Keratinocyte (primary cell): Measurements from ENCODE around the gene ZGRF1. TPM values are rescaled to one million over a fixed set of nuclear protein-coding genes. Genes with fewer than 3 reads are reported as not detected.

ENCODE experiments used
- DNase-seq: peaks from one replicate; pipeline ENCODE4 v3.0.0-alpha.2; 2011; ENCODE audit warnings: low read depth, missing footprints, low spot score
- FAIRE-seq: peaks from 2 replicates; lab custom pipeline; 2011; peaks lifted over from hg19 to GRCh38; lab: Jason Lieb, UNC
- H2AFZ ChIP-seq: 2 replicates; pipeline ENCODE4 v1.6.0; 2012; ENCODE audit warnings: low read length, control low read depth, inconsistent platforms; ENCODE audit not compliant: control insufficient read depth
- H3K27ac ChIP-seq: 2 replicates; pipeline ENCODE4 v1.5.1; 2011; ENCODE audit warnings: low read length; ENCODE audit not compliant: control insufficient read depth, insufficient read depth
- H3K27me3 ChIP-seq: 3 replicates; pipeline ENCODE4 v1.6.0; 2011; ENCODE audit warnings: low read length; ENCODE audit not compliant: control insufficient read depth, insufficient read depth; ENCODE audit errors: extremely low read depth
- H3K36me3 ChIP-seq, 2 experiments: 2 replicates in 1 of 2; 3 replicates in 1 of 2; pipeline ENCODE4 v1.5.1; 2011; ENCODE audit warnings: low read length in 2 of 2, mild to moderate bottlenecking in 1 of 2; ENCODE audit not compliant: control insufficient read depth in 2 of 2, insufficient read depth in 2 of 2; ENCODE audit errors: extremely low read depth in 1 of 2
- H3K4me1 ChIP-seq: 3 replicates; pipeline ENCODE4 v1.5.1; 2011; ENCODE audit warnings: low read length; ENCODE audit not compliant: control insufficient read depth, insufficient read depth; ENCODE audit errors: extremely low read depth
- H3K4me2 ChIP-seq: 3 replicates; pipeline ENCODE4 v1.6.0; 2011; ENCODE audit warnings: low read depth, low read length; ENCODE audit not compliant: control insufficient read depth, insufficient read depth; ENCODE audit errors: extremely low read depth
- H3K4me3 ChIP-seq, 3 experiments: fragments of 200-600 bp in 1 of 3; sonication (generic) in 1 of 3; 2 replicates in 2 of 3; 3 replicates in 1 of 3; pipeline ENCODE4 v1.5.1; 2011 to 2016; ENCODE audit warnings: low read length in 3 of 3, mild to moderate bottlenecking in 3 of 3, control low read depth in 2 of 3, inconsistent platforms in 1 of 3, low read depth in 1 of 3, mixed read lengths in 1 of 3, mixed run types in 1 of 3, moderate library complexity in 1 of 3; ENCODE audit not compliant: control insufficient read depth in 2 of 3, insufficient read depth in 2 of 3; ENCODE audit errors: extremely low read depth in 1 of 3
- H3K79me2 ChIP-seq: 2 replicates; pipeline ENCODE4 v1.6.0; 2012; ENCODE audit warnings: low read length; ENCODE audit not compliant: control insufficient read depth, insufficient read depth
- H3K9ac ChIP-seq: 3 replicates; pipeline ENCODE4 v1.6.0; 2011; ENCODE audit warnings: low read length; ENCODE audit not compliant: control insufficient read depth, insufficient read depth; ENCODE audit errors: extremely low read depth
- H3K9me1 ChIP-seq: 3 replicates; pipeline ENCODE4 v1.6.0; 2011; ENCODE audit warnings: low read length; ENCODE audit not compliant: control insufficient read depth, insufficient read depth; ENCODE audit errors: extremely low read depth
- H3K9me3 ChIP-seq: 2 replicates; pipeline ENCODE4 v1.5.1; 2012; ENCODE audit warnings: low read depth, low read length; ENCODE audit not compliant: control insufficient read depth
- H4K20me1 ChIP-seq: 3 replicates; pipeline ENCODE4 v1.6.0; 2011; ENCODE audit warnings: low read length; ENCODE audit not compliant: control insufficient read depth, insufficient read depth; ENCODE audit errors: extremely low read depth
- EZH2 ChIP-seq: IDR thresholded peaks from one replicate; pipeline ENCODE4 v1.6.1; 2012; ENCODE audit warnings: inconsistent platforms, mild to moderate bottlenecking, low read length, moderate library complexity
- dilution Hi-C: fragments of 300-500 bp; cut with MboI; formaldehyde crosslinking; loops from one replicate; pipeline ENCODE4 v1.7.0; 2020; ENCODE audit warnings: low sequenced_read_pairs; ENCODE audit not compliant: extremely low pct_ligation_motif_present
- polyA plus RNA-seq, 5 experiments: library from polyadenylated mRNA; depleted of rRNA in 3 of 5; stranded (reverse) in 3 of 5; stranded (forward) in 1 of 5; unstranded in 1 of 5; fragments of >200 nt; gene quantifications; 1 replicate in 1 of 5; 2 replicates in 3 of 5; 3 replicates in 1 of 5; pipeline versions ENCODE4 v1.2.1 to v1.2.3, GENCODE V29; 2011 to 2012; ENCODE audit warnings: missing spikeins in 2 of 5, low read depth in 1 of 5, low replicate concordance in 1 of 5
- TF ChIP-seq, protein P1 (sequence below), 3 experiments: IDR thresholded peaks in 1 of 3; conservative IDR thresholded peaks in 1 of 3; optimal IDR thresholded peaks in 1 of 3; 2 replicates in 2 of 3; 3 replicates in 1 of 3; pipeline versions ENCODE3 to v1.5.1; 2011; ENCODE audit warnings: low read length in 3 of 3, mild to moderate bottlenecking in 3 of 3, moderate library complexity in 2 of 3, control low read depth in 1 of 3, inconsistent platforms in 1 of 3; ENCODE audit not compliant: insufficient read depth in 2 of 3; ENCODE audit errors: extremely low read depth in 1 of 3

The ZGRF1 gene
- polyA plus RNA-seq, 1 donor (not counting 4 experiments of a cell fraction or from before 2014, with no cell fraction given): 3.6 TPM

DNA sequence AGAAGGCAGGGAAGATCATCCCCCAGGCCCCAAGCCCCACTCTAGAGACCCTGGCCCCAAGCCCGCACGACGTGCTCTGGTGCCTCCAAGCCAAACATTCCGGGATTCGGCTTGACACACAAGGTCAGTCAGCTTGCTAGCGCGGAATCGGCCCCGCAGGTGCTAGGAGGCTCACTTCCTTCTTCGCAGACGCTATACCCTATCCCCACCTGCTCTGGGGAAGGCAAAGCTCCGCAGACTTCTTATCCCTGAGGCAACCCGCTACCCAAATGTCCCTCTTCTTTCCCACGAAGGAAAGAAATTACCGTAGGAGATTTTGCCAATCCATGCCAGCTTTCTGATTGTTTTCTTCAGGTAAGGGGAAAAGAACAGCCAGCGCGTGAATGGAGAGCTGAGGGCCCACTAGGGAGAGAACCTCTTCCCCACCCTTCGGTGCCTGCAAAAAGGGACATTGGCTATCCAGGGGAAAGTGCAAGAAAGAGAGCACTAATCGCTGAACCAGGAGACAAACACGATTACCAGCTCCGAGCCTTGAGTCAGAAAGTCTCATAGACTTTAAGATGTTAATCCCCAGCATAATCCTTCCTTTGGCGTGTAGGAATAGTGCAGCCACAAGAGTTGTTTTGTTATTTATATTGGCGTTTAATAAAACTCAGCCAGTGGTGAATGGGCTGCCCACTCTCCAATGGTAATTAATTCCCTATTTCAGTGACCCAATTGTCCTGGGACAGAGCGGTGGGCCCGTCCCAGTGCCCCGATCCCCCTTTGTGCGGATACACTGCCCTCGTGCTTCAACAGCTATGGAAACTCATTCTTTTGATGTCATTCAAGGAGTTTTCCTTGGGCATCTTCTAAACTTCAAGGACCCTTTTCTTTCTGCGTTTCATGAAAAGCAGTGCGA lies 115.3 kb downstream of the ZGRF1 start:
- no peak overlapping the region for H3K27ac ChIP-seq
- TF ChIP-seq, protein P1, sequence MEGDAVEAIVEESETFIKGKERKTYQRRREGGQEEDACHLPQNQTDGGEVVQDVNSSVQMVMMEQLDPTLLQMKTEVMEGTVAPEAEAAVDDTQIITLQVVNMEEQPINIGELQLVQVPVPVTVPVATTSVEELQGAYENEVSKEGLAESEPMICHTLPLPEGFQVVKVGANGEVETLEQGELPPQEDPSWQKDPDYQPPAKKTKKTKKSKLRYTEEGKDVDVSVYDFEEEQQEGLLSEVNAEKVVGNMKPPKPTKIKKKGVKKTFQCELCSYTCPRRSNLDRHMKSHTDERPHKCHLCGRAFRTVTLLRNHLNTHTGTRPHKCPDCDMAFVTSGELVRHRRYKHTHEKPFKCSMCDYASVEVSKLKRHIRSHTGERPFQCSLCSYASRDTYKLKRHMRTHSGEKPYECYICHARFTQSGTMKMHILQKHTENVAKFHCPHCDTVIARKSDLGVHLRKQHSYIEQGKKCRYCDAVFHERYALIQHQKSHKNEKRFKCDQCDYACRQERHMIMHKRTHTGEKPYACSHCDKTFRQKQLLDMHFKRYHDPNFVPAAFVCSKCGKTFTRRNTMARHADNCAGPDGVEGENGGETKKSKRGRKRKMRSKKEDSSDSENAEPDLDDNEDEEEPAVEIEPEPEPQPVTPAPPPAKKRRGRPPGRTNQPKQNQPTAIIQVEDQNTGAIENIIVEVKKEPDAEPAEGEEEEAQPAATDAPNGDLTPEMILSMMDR (optimal IDR thresholded peaks at IDR 0.05 in 1 of 3, IDR thresholded peaks at IDR 0.05 in 1 of 3, conservative IDR thresholded peaks at IDR 0.05 in 1 of 3; ENCODE audit: extremely low read depth in 1 of 3, insufficient read depth in 2 of 3, low read length in 3 of 3): no peak
- TF ChIP-seq EZH2: peak; percentile 79
- H3K4me3 ChIP-seq: no peak overlapping the region
- no peaks in the 10 kb centered on the region for H3K9me1 ChIP-seq
- H2AFZ ChIP-seq: no peak overlapping the region
- FAIRE-seq (no peak), DNase-seq (no peak)
- dilution Hi-C loops: no loop called here
- H3K27me3 ChIP-seq: peaks cover 77% of the 10 kb centered on the region
- no peaks in the 10 kb centered on the region for H3K79me2 ChIP-seq
- H3K36me3 ChIP-seq: no peaks in the 10 kb centered on the region
- H3K4me2 ChIP-seq: peak overlapping the region; percentile 10
- peaks cover 4% of the 10 kb centered on the region for H4K20me1 ChIP-seq
- H3K9ac ChIP-seq: no peak overlapping the region
- H3K4me1 ChIP-seq: peaks cover 13% of the 10 kb centered on the region
- peaks cover 2% of the 10 kb centered on the region for H3K9me3 ChIP-seq

DNA sequence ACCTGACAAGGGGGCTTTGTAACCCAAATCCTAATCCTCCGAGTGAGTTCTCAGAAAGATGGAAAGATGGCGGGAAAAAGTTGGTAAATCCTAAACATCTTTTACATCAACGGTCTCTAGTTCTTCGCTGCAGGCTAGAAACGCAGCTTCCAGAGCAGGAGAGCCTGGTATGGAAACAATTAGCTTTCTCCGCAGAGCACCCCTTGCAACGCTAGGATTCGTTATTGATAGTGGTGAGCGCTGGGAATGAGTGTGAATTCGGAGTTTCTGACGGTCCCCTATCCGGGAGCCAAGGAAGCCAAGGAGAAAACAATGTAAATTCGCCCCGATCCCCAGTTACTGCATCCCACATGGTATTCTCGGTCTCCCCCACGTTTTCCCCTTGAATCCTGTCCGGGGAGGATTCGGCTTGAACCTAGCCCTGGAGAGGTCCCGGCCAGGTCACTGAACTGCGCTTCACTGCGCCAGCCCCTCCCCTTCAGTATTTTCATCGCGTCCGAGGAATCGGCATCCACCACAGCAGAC lies 116.0 kb downstream of the ZGRF1 start:
- H4K20me1 ChIP-seq: peaks cover 4% of the 10 kb centered on the region
- no peak overlapping the region for H3K9ac ChIP-seq
- no peak overlapping the region for H3K27ac ChIP-seq
- H3K9me3 ChIP-seq: peaks cover 2% of the 10 kb centered on the region
- no peak overlapping the region for H2AFZ ChIP-seq
- peaks cover 13% of the 10 kb centered on the region for H3K4me1 ChIP-seq
- no peak for TF ChIP-seq EZH2
- TF ChIP-seq, protein P1 (optimal IDR thresholded peaks at IDR 0.05 in 1 of 3, IDR thresholded peaks at IDR 0.05 in 1 of 3, conservative IDR thresholded peaks at IDR 0.05 in 1 of 3; ENCODE audit: extremely low read depth in 1 of 3, insufficient read depth in 2 of 3, low read length in 3 of 3): no peak
- H3K9me1 ChIP-seq: no peaks in the 10 kb centered on the region
- no peak for FAIRE-seq
- H3K36me3 ChIP-seq: no peaks in the 10 kb centered on the region
- dilution Hi-C loops: no loop called here
- peaks cover 83% of the 10 kb centered on the region for H3K27me3 ChIP-seq
- no peak for DNase-seq
- H3K79me2 ChIP-seq: no peaks in the 10 kb centered on the region
- H3K4me2 ChIP-seq: no peak overlapping the region
- no peak overlapping the region for H3K4me3 ChIP-seq
